ENCODE measurements around the gene SPEN.
"Not testable (repeated sequence)": the region's sequence is repeated elsewhere in the genome, so short reads cannot be mapped to it uniquely, and the experiment has no call there.

SPEN gene

GRCh38 chr1:15847100-15847892 is at the start of gene SPEN:
TSS of gene SPEN (plus strand) at chr1:15847707. CDS start at chr1:15848068, 361 bp downstream.
- H3K36me3 Mint-ChIP-seq: peaks cover 21% of the 10 kb centered on the region
- peaks cover 38% of the 10 kb centered on the region for H3K4me1 Mint-ChIP-seq
- no peaks in the 10 kb centered on the region for H3K9me3 Mint-ChIP-seq
- ATAC-seq: peak; percentile 90
- peak within 1 kb of the TSS; percentile 97 for H3K27ac Mint-ChIP-seq
- DNase-seq (ENCODE audit: low spot score in 2 of 2): peak; percentile 96 to 98
- peak within 1 kb of the TSS; percentile 96 for H3K4me3 Mint-ChIP-seq

- DNase-seq (ENCODE audit: low spot score in 2 of 2) (no peak), ATAC-seq (peak; percentile 78)
- peaks cover 7% of the 10 kb centered on the region for H3K4me1 Mint-ChIP-seq
- H3K27ac Mint-ChIP-seq: peak overlapping the region; percentile 51
- no peak overlapping the region for H3K4me3 Mint-ChIP-seq
- no peaks in the 10 kb centered on the region for H3K36me3 Mint-ChIP-seq
- no peaks in the 10 kb centered on the region for H3K9me3 Mint-ChIP-seq
These were observed 48.3 kb upstream of the SPEN start for GRCh38 chr1:15799004-15799867.

GRCh38 chr1:15799928-15800835 is 47.3 kb upstream of the SPEN start:
- no peaks in the 10 kb centered on the region for H3K36me3 Mint-ChIP-seq
- no peak overlapping the region for H3K27ac Mint-ChIP-seq
- DNase-seq (ENCODE audit: low spot score in 2 of 2) (no peak), ATAC-seq (no peak)
- peaks cover 7% of the 10 kb centered on the region for H3K4me1 Mint-ChIP-seq
- H3K4me3 Mint-ChIP-seq: no peak overlapping the region
- H3K9me3 Mint-ChIP-seq: no peaks in the 10 kb centered on the region

- Mint-ChIP-seq H3K9me3 (no peaks in the 10 kb centered on the region), H3K4me1 (peaks cover 7% of the 10 kb centered on the region), H3K36me3 (no peaks in the 10 kb centered on the region), H3K4me3 (no peak overlapping the region), H3K27ac (no peak overlapping the region)
- no peak for DNase-seq (ENCODE audit: low spot score in 2 of 2)
- ATAC-seq: no peak
These were observed 45.1 kb upstream of the SPEN start for GRCh38 chr1:15802234-15802965.

GRCh38 chr1:15803380-15803779 is 44.1 kb upstream of the SPEN start:
- peaks cover 7% of the 10 kb centered on the region for H3K4me1 Mint-ChIP-seq
- ATAC-seq (peak; percentile 44), DNase-seq (ENCODE audit: low spot score in 2 of 2) (no peak)
- no peaks in the 10 kb centered on the region for H3K9me3 Mint-ChIP-seq
- H3K4me3 Mint-ChIP-seq: no peak overlapping the region
- no peak overlapping the region for H3K27ac Mint-ChIP-seq
- H3K36me3 Mint-ChIP-seq: no peaks in the 10 kb centered on the region

- Mint-ChIP-seq H3K9me3 (no peaks in the 10 kb centered on the region), H3K4me3 (no peak overlapping the region), H3K4me1 (peaks cover 4% of the 10 kb centered on the region), H3K27ac (no peak overlapping the region), H3K36me3 (no peaks in the 10 kb centered on the region)
- DNase-seq (ENCODE audit: low spot score in 2 of 2) (no peak), ATAC-seq (no peak)
These were observed 43.4 kb upstream of the SPEN start for GRCh38 chr1:15804060-15804459.

GRCh38 chr1:15807121-15807520 is 40.4 kb upstream of the SPEN start:
- DNase-seq (ENCODE audit: low spot score in 2 of 2) (no peak), ATAC-seq (no peak)
- no peaks in the 10 kb centered on the region for H3K36me3 Mint-ChIP-seq

GRCh38 chr1:15807549-15807948 is 40.0 kb upstream of the SPEN start, which contains the start of gene UQCRHL:
TSS of gene UQCRHL (minus strand) at chr1:15807649. CDS start at chr1:15807649, 0 bp downstream.
- not testable (repeated sequence) for H3K36me3 Mint-ChIP-seq; H3K9me3 Mint-ChIP-seq; ATAC-seq; H3K27ac Mint-ChIP-seq; H3K4me1 Mint-ChIP-seq; DNase-seq (ENCODE audit: low spot score in 2 of 2); H3K4me3 Mint-ChIP-seq

More at GRCh38 chr1:15807121-15807520, 40.4 kb upstream of the SPEN start:
- Mint-ChIP-seq H3K27ac (no peak overlapping the region), H3K4me1 (no peaks in the 10 kb centered on the region), H3K4me3 (no peak overlapping the region), H3K9me3 (no peaks in the 10 kb centered on the region)

GRCh38 chr1:15808955-15809354 is 38.6 kb upstream of the SPEN start:
- no peak overlapping the region for H3K4me3 Mint-ChIP-seq
- H3K9me3 Mint-ChIP-seq: no peaks in the 10 kb centered on the region
- H3K4me1 Mint-ChIP-seq: no peaks in the 10 kb centered on the region
- no peaks in the 10 kb centered on the region for H3K36me3 Mint-ChIP-seq
- H3K27ac Mint-ChIP-seq: no peak overlapping the region
- ATAC-seq (no peak), DNase-seq (ENCODE audit: low spot score in 2 of 2) (no peak)

- Mint-ChIP-seq H3K4me3 (no peak overlapping the region), H3K27ac (no peak overlapping the region), H3K9me3 (no peaks in the 10 kb centered on the region), H3K4me1 (no peaks in the 10 kb centered on the region), H3K36me3 (no peaks in the 10 kb centered on the region)
- ATAC-seq (no peak), DNase-seq (ENCODE audit: low spot score in 2 of 2) (no peak)
These were observed 37.4 kb upstream of the SPEN start for GRCh38 chr1:15810073-15810472.

GRCh38 chr1:15816674-15817073 is 30.8 kb upstream of the SPEN start:
- DNase-seq (ENCODE audit: low spot score in 2 of 2) (no peak), ATAC-seq (peak; percentile 78)
- H3K4me1 Mint-ChIP-seq: peaks cover 7% of the 10 kb centered on the region
- no peaks in the 10 kb centered on the region for H3K36me3 Mint-ChIP-seq
- no peak overlapping the region for H3K4me3 Mint-ChIP-seq
- no peak overlapping the region for H3K27ac Mint-ChIP-seq
- no peaks in the 10 kb centered on the region for H3K9me3 Mint-ChIP-seq

- Mint-ChIP-seq H3K27ac (no peak overlapping the region), H3K4me3 (no peak overlapping the region), H3K4me1 (peaks cover 7% of the 10 kb centered on the region), H3K9me3 (no peaks in the 10 kb centered on the region), H3K36me3 (no peaks in the 10 kb centered on the region)
- no peak for DNase-seq (ENCODE audit: low spot score in 2 of 2)
- no peak for ATAC-seq
These were observed 27.0 kb upstream of the SPEN start for GRCh38 chr1:15820478-15820877.

- Mint-ChIP-seq H3K9me3 (no peaks in the 10 kb centered on the region), H3K27ac (no peak overlapping the region), H3K36me3 (no peaks in the 10 kb centered on the region), H3K4me3 (no peak overlapping the region), H3K4me1 (peaks cover 11% of the 10 kb centered on the region)
- no peak for ATAC-seq
- no peak for DNase-seq (ENCODE audit: low spot score in 2 of 2)
These were observed 21.7 kb upstream of the SPEN start for GRCh38 chr1:15825800-15826199.

- no peak for DNase-seq (ENCODE audit: low spot score in 2 of 2)
- Mint-ChIP-seq H3K4me1 (peaks cover 11% of the 10 kb centered on the region), H3K36me3 (peaks cover 3% of the 10 kb centered on the region), H3K4me3 (no peak overlapping the region), H3K9me3 (no peaks in the 10 kb centered on the region), H3K27ac (no peak overlapping the region)
- no peak for ATAC-seq
These were observed 20.5 kb upstream of the SPEN start for GRCh38 chr1:15826810-15827507.
